Cardiac muscle cell (in vitro differentiated cells and primary cell): ENCODE data around the gene SCAF4. TPM values are rescaled to one million over a fixed set of nuclear protein-coding genes. Genes with fewer than 3 reads are reported as not detected.
A peak's percentile ranks its signal among the peaks of the same experiment; 100 is the strongest.

Experiments used
- DNase-seq, 2 donors: peaks; one replicate each; pipeline versions ENCODE4 v3.0.0 to v3.0.0-alpha.2; 2010 to 2017; ENCODE audit warnings: low read depth in 1 of 2, low spot score in 1 of 2
- H3K27ac ChIP-seq: fragments of 200-600 bp; sonication (generic); 2 replicates; pipeline ENCODE4 v1.5.1; 2016
- H3K27me3 ChIP-seq: fragments of 200-600 bp; sonication (generic); 2 replicates; pipeline ENCODE4 v1.6.0; 2016; ENCODE audit warnings: control low read depth
- H3K36me3 ChIP-seq: fragments of 200-600 bp; sonication (generic); 2 replicates; pipeline ENCODE4 v1.5.1; 2016; ENCODE audit warnings: control low read depth
- H3K4me1 ChIP-seq: fragments of 200-600 bp; sonication (generic); 2 replicates; pipeline ENCODE4 v1.8.1; 2017; ENCODE audit warnings: low read depth, mild to moderate bottlenecking, mixed run types
- H3K4me3 ChIP-seq: fragments of 200-600 bp; sonication (generic); 2 replicates; pipeline ENCODE4 v1.5.1; 2016; ENCODE audit warnings: mild to moderate bottlenecking
- H3K9me3 ChIP-seq: fragments of 200-600 bp; sonication (generic); 2 replicates; pipeline ENCODE4 v1.5.1; 2017; ENCODE audit warnings: low read depth, mild to moderate bottlenecking, control low read depth
- polyA plus RNA-seq: library from polyadenylated mRNA; unstranded; fragments of >200 nt; fragmentation: Nextera tagmentation; extraction: Ambion mirVana; gene quantifications from 2 replicates; pipeline ENCODE4 v1.2.1, GENCODE V29; 2016
- total RNA-seq: library from RNA; depleted of rRNA; stranded (reverse); fragments of >200 nt; gene quantifications from 2 replicates; pipeline ENCODE4 v1.2.3, GENCODE V29; 2016
- TF ChIP-seq, protein P1 (sequence below): IDR thresholded peaks from 2 replicates; pipeline ENCODE4 v1.5.1; 2012; ENCODE audit warnings: low read depth, mild to moderate bottlenecking, low read length

SCAF4 gene
- total and polyA plus RNA-seq, 2 experiments from 2014 or later, result 16.0 to 28.6 TPM

DNA sequence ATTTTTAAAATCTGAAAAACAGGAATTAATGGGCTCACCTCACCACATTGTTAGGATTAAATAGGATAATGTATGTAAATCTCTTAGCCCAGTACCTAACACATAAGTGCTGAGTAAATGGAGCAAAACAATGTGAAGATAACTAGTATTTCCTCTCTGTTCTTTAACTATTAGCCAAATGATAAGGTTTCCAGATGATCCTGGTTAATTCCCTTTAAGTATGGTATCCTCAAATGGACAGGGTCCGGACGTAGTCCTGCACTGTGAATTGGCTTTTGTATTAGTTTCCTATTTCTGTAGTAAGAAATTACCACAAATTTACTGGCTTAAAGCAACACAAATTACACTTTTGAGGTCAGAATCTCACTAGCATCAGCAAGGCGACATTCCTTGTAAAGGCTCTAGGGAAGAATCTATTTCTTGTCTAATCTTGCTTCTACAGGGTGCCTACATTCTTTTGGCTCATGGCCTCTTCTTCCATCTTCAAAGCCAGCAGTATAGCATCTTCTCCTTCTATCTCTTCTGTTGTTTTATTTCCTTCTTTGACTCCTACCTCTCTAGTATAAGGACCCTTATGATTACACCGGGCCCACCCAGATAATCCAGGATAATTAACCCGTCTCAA is 17.1 kb downstream of the SCAF4 start:
- Histone ChIP-seq H3K27ac (peak overlapping the region; percentile 46), H3K4me3 (no peak overlapping the region), H3K36me3 (no peaks in the 10 kb centered on the region), H3K9me3 (no peaks in the 10 kb centered on the region), H3K27me3 (no peaks in the 10 kb centered on the region), H3K4me1 (peaks cover 15% of the 10 kb centered on the region)
- TF ChIP-seq, protein P1, sequence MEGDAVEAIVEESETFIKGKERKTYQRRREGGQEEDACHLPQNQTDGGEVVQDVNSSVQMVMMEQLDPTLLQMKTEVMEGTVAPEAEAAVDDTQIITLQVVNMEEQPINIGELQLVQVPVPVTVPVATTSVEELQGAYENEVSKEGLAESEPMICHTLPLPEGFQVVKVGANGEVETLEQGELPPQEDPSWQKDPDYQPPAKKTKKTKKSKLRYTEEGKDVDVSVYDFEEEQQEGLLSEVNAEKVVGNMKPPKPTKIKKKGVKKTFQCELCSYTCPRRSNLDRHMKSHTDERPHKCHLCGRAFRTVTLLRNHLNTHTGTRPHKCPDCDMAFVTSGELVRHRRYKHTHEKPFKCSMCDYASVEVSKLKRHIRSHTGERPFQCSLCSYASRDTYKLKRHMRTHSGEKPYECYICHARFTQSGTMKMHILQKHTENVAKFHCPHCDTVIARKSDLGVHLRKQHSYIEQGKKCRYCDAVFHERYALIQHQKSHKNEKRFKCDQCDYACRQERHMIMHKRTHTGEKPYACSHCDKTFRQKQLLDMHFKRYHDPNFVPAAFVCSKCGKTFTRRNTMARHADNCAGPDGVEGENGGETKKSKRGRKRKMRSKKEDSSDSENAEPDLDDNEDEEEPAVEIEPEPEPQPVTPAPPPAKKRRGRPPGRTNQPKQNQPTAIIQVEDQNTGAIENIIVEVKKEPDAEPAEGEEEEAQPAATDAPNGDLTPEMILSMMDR, result no peak
- DNase-seq, result no peak

DNA sequence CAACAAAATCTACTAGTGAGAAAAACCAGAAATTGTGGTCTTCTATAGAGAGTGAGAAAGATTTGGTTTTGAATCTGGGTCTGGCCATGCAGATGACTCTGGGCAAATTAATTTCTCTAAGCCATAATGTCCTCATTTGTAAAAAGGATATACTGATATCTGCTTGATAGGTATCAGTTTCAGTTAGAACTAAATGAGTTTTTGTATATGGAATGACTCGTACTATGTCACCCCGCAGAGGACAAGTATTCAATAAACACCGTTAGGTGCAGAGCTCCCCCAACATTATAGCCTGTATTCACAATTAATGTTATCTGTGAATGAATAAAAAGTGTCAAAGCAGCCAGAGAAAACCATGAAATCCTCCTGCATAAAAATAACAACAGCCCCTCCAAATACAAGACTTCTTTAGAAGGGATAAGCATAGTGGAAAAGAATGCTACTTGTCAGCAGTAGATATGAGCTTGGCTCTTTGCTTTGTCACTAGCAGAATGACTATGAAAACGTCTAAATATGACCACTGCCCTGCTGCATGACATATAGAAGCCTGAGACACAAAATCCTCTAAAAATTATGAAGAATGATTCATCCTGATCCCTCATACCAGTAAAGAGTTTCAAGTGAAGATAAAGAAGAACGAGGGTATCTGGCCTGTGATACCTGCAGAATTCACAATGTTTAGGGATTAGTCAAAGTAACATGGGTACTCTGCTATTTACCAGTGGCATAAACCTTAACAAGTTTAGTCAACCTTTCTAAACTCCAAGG is 17.8 kb downstream of the SCAF4 start:
- Histone ChIP-seq H3K4me1 (peaks cover 15% of the 10 kb centered on the region), H3K36me3 (no peaks in the 10 kb centered on the region), H3K4me3 (no peak overlapping the region), H3K27ac (peak overlapping the region; percentile 46), H3K27me3 (no peaks in the 10 kb centered on the region), H3K9me3 (no peaks in the 10 kb centered on the region)
- no peak for DNase-seq
- TF ChIP-seq, protein P1, result no peak

- Histone ChIP-seq H3K27ac (no peak overlapping the region), H3K4me3 (no peak overlapping the region), H3K36me3 (no peaks in the 10 kb centered on the region), H3K27me3 (no peaks in the 10 kb centered on the region), H3K4me1 (peaks cover 20% of the 10 kb centered on the region), H3K9me3 (no peaks in the 10 kb centered on the region)
- no peak for DNase-seq
- TF ChIP-seq, protein P1, result no peak
These were observed 18.8 kb downstream of the SCAF4 start for GRCh38 chr21:31713115-31713514.

GRCh38 chr21:31711745-31712285 is 20.1 kb downstream of the SCAF4 start:
- Histone ChIP-seq H3K4me3 (no peak overlapping the region), H3K36me3 (no peaks in the 10 kb centered on the region), H3K27ac (no peak overlapping the region), H3K4me1 (peaks cover 19% of the 10 kb centered on the region), H3K27me3 (no peaks in the 10 kb centered on the region), H3K9me3 (no peaks in the 10 kb centered on the region)
- TF ChIP-seq, protein P1, result no peak
- DNase-seq, result no peak

GRCh38 chr21:31711326-31711725 is 20.6 kb downstream of the SCAF4 start:
- Histone ChIP-seq H3K27me3 (no peaks in the 10 kb centered on the region), H3K27ac (no peak overlapping the region), H3K4me3 (no peak overlapping the region), H3K9me3 (no peaks in the 10 kb centered on the region), H3K36me3 (no peaks in the 10 kb centered on the region), H3K4me1 (peaks cover 17% of the 10 kb centered on the region)
- no peak for DNase-seq
- TF ChIP-seq, protein P1, result no peak
